Fibroblast of skin of right biceps (primary cell): ENCODE measurements around the gene NAA15.
"Not testable (repeated sequence)": the region's sequence is repeated elsewhere in the genome, so short reads cannot be mapped to it uniquely, and the experiment has no call there.

ENCODE experiments used
- DNase-seq: peaks from one replicate; pipeline ENCODE4 v3.0.0-alpha.2; 2013

Gene NAA15

GRCh38 chr4:139368998-139369397, 67.7 kb downstream of the NAA15 start:
- no peak for DNase-seq

- DNase-seq, result no peak
Measured at GRCh38 chr4:139374251-139374650, 72.9 kb downstream of the NAA15 start.

DNA sequence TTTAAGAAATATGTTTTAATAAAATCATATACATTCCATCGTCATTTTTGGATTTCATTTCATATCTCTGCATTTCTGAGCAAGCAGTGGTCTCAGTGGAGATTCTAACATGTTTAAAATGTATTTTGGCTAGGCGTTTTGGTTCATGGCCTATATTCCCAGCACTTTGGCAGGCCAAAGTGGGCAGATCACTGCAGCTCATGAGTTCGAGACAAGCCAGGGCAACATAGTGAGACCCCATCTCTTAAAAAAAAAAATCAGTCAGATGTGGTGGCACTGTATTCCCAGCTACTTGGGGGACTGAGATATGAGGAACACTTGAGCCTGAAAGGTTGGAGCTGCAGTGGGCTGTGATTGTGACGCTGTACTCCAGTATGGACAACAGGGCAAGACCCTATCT, 85.1 kb downstream of the NAA15 start:
- DNase-seq, result no peak

DNA sequence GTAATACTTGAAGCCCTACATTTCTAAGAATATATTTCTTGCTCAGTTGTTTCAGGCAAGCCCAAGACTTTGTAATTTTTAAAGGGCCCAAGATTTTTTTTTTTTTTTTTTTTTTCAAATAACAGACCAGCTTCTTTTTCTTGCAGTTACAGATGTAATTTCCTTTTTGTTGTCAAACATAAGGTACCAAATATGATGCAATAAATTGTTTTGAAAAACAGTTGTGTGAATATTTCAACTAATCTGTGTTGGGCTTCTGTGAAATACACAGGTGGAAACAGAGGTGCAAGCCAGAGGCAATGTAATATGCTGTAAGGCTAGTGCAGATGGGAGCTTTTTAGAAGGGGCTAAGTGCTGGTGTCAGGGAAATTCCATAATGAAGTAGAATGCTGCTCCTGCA, 87.8 kb downstream of the NAA15 start:
- no peak for DNase-seq

DNA sequence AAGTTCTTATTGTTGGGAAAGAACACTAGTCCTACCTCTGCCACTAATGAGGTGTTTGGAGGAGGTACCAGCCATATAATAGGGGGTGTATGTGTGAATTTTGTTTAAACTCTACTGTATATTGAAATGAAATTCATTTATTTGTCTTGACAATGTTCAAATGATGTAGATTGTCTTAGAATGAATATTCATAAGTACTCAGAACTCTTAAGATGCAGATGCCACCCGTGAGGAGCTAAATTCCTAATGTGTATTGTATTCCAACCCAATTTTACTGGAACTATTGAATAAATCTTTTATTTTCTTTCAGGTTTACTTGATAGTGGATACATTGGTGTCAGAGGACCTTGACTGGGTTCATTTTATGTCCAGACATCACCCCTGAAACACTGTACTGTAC, 88.7 kb downstream of the NAA15 start:
- DNase-seq, result no peak

DNA sequence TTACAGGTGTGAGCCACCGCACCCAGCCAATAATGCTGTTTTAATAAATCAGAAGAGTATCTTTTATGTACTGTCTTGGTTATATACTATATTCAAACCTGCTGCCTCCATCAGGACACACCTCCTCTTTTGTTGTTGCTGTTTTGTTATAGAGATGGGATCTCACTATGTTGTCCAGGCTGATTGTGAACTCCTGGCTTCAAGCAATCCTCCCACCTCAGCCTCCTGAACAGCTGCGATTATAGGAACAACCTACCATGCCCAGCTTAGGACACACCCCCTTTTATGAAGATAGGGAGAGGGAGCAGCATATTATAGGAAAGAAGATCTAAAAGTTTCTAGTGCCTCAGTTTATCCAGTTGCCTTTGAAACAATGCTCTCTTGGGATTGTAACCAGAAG, 90.4 kb downstream of the NAA15 start:
- DNase-seq, result no peak

GRCh38 chr4:139392797-139393196, 91.5 kb downstream of the NAA15 start:
- DNase-seq, result no peak

DNA sequence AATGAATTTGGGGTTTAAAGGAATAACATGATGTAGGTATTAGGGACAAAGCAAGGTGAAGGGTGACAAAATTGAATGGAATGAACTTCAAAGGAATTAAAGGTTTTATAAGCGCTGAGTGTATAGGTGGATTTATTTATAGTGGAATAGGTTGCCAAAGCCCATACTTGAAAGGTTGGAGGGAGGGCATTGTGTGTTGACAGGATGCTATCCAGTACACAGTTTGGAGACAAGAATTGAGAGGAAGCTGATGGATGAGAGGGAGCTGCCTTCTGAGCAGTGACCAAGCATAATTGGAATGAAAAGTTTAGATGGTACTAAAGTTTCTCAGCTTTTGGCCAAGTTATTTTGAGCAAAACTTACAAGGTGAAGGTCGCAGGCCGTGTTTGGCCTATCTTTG, 100.1 kb downstream of the NAA15 start:
- no peak for DNase-seq

DNA sequence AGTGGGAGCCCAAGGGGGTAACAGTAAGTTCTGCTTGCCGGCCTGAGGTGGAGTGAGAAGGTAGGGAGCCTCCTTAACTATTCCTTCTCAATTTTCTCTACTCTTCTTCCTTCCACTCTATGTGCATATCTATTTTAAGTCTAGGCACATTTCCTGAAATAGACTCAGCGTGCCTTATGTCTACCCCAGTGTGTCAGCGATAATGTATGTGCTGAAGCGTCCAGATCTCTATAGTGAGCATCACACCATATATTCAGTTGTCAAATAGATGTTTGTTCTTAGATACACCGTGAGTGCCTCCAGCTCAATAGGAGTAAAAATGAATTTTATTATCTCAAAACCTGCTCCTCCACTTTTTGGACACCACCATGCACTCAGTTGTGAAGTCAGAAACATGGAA, 101.1 kb downstream of the NAA15 start:
- DNase-seq, result no peak

DNA sequence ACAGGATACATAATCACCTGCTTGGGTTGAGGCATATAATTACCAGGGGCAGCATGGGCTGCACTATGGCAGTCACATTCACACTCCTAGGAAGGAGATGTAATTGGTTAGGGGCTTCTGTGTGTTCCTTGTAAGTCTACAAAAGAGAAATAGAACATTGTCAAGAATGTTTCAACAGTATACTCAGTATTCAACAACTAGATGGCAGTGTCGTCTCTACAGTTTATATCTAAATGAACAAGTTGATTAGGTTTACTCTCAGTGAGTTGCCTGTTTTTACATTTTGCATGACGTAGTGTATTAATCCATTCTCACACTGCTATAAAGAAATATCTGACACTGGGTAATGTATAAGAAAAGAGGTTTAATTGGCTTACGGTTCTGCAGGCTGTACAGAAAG, 102.2 kb downstream of the NAA15 start:
- no peak for DNase-seq

DNA sequence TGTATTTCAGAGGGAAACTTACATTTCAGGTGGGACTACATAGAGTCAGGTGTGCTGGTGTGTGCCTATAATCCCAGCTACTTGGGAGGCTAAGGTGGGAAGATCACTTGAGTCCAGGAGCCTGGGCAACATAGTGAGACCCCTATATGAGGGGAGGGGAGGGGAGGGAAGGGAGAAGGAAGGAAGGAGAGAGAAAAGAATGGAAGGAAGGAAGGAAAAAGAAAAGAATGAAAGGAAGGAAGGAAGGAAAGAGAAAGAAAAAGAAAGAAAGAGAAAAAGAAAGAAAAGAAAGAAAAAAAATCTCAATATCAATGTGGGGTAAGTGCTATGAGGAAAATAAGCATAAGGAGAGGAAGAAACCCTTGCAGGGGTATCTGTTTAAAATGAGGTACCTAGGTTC, 109.0 kb downstream of the NAA15 start:
- DNase-seq, result no peak

DNA sequence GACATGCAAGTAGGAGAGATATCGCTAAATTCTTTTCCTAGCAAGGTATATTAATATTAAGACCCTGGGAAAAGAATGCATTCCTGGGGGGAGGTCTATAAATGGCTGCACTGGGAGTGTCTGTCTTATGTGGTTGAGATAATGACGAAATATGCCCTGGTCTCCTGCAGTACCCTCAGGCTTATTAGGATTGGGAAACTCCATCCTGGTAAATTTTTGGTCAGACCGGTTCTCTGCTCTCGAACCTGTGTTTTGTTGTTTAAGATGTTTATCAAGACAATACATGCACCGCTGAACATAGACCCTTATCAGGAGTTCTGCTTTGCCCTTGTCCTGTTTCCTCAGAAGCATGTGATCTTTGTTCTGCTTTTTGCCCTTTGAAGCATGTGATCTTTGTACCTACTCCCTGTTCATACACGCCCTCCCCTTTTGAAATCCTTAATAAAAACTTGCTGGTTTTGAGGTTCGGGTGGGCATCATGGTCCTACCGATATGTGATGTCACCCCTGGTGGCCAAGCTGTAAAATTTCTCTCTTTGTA, 113.4 kb downstream of the NAA15 start:
- not testable (repeated sequence) for DNase-seq

- DNase-seq, result peak; percentile 43
Measured at GRCh38 chr4:139416073-139416673, 114.9 kb downstream of the NAA15 start.

- peak; percentile 75 for DNase-seq
Measured at GRCh38 chr4:139419388-139419914, 118.1 kb downstream of the NAA15 start.

DNA sequence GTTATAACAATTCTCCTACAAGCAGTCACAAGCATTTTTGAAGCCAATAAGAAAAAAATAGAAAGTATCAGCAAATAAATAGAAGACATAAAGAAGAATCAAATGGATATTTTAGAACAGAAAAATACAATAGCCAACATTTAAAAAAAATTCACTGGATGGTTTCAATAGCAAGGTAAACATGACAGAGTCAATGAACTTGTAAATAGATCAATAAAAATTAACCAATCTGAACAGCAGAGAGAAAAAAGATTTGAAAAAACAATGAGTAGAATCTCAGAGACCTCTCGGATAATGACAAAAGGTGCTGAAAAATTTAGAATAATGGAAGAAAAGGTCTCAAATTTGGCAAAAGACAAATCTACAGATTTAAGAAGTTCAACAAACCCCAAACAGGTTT, 119.3 kb downstream of the NAA15 start:
- no peak for DNase-seq

GRCh38 chr4:139436122-139436521, 134.8 kb downstream of the NAA15 start:
- no peak for DNase-seq

DNA sequence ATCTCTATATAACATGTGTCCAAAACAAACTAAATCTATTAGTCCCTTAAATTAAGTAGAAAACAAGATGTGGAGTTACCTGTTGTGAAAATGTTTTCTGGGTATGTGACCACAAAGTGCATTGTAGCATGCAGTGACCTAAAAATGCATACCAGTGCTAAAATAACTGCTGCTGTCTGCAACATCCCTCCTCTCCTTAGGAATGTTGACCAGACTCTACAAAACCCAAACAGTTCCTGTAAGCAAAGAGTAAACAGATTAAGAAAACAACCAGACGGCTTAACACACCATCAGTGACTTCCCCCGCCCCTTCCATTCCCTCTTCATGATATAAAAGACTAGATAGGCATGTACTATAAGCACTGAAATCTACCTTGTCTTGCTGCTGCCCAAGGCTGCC, 136.8 kb downstream of the NAA15 start:
- no peak for DNase-seq

GRCh38 chr4:139441029-139441428, 139.7 kb downstream of the NAA15 start:
- peak; percentile 11 for DNase-seq

GRCh38 chr4:139443661-139444060, 142.4 kb downstream of the NAA15 start:
- DNase-seq, result no peak

GRCh38 chr4:139444881-139445280, 143.6 kb downstream of the NAA15 start:
- DNase-seq, result not testable (repeated sequence)

DNA sequence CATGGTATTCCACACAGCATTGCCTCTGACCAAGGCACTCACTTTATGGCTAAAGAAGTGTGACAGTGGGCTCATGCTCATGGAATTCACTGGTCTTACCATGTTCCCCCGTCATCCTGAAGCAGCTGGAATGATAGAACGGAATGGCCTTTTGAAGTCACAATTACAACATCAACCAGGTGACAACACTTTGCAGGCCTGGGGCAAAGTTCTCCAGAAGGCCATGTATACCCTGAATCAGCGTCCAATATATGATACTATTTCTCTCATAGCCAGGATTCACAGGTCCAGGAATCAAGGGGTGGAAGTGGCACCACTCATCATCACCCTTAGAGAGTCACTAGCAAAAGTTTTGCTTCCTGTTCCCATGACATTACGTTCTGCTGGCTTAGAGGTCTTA, 145.8 kb downstream of the NAA15 start:
- DNase-seq, result not testable (repeated sequence)

DNA sequence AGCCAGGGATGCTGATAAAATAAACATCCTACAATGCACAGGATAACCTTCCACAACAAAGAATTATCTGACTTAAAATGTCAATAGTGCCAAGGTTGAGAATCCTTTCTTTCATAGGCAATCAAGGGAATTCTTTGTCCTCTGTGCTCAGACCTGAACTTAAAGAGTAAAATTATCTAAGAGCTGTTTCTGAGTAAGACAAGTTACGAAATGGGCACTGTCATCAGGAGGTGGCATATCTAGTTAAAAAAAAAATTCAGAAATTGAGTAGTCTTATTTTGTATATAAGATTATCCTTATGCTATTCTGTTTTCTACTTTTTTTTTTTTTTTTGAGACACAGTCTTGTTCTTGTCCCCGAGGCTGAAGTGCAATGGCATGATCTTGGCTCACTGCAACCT, 149.3 kb downstream of the NAA15 start:
- no peak for DNase-seq

DNA sequence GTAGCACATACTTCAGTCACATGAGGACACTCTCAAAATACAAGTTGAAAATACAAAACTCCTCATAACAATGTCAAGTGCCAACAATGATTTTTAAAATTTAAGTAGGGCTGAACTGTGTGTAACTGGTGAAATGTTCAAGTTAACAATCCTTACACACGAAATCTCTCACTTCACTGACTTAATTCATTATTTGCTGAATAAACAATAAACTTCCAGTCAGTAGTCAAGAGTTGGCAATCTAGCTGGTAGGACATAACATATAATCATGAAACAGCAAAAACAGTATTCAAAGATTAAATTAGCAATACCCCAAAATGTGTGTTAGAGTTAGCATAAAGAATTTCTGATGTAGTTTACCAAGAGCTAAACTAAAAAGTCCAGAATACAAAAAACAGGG, 150.7 kb downstream of the NAA15 start:
- DNase-seq, result no peak

DNA sequence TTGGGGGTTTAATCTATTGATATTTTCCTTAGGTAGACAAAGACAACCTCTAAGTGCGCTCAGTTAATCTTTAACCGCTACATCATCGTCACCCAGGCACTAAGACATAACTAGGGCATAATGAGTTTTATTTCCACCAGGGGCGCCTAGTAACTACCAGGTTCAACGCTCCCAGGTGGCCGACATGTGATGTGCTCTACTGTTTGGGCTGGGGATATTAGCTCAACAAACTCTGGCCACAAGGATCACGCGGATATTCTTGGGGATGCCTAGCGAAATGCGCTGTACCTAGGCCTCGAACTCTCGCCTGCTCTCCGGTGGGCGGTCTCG, 151.7 kb downstream of the NAA15 start:
- no peak for DNase-seq

GRCh38 chr4:139453371-139454110, 152.2 kb downstream of the NAA15 start:
- DNase-seq, result peak; percentile 98
